ENCODE measurements around the gene HDAC4. TPM values are rescaled to one million over a fixed set of nuclear protein-coding genes. Genes with fewer than 3 reads are reported as not detected.
A peak's percentile ranks its signal among the peaks of the same experiment; 100 is the strongest.

The HDAC4 gene
- total and polyA plus RNA-seq, 2 of the 4 experiments (the other 2 are of a cell fraction): 4.1 to 7.2 TPM

- BruUV-seq (replicated peaks): no TSS peak
- no peak overlapping the region for H3K56ac ChIP-seq (ENCODE audit: extremely low read depth, insufficient read depth, low read length)
- H2AK5ac ChIP-seq (ENCODE audit: low read depth, low read length): no peak overlapping the region
- H2BK15ac ChIP-seq (ENCODE audit: low read depth, low read length): no peak overlapping the region
- peak overlapping the region; percentile 73 for H2AFZ ChIP-seq (replicated peaks; ENCODE audit: low read length, poor library complexity)
- H4K5ac ChIP-seq (ENCODE audit: low read depth, low read length): no peak overlapping the region
- H2BK20ac ChIP-seq (ENCODE audit: low read depth, low read length): no peak overlapping the region
- dilution Hi-C loops (cut with HindIII; ENCODE audit: low sequenced_read_pairs, unreplicated experiment) (no loop called here), in situ Hi-C loops (cut with MboI; ENCODE audit: low sequenced_read_pairs) (no loop called here), intact Hi-C loops (cut with micrococcal nuclease) (no loop called here)
- H3K79me1 ChIP-seq (ENCODE audit: low read depth in 1 of 2, low read length in 2 of 2): no peaks in the 10 kb centered on the region
- DNase-seq (peak; percentile 31), ATAC-seq (ENCODE audit: low read depth) (peak; percentile 52)
- 0 out of 2 replicates have a peak, but pooled peaks cover 6% of the 10 kb centered on the region for H3K9me1 ChIP-seq (ENCODE audit: insufficient read depth, low read length)
- H3K36me3 ChIP-seq (ENCODE audit: control insufficient read depth, insufficient read depth, low read length): peaks cover 45% of the 10 kb centered on the region
- WGBS, 2 experiments (ENCODE audit: extremely low coverage in 2 of 2, insufficient read length in 1 of 2): no CpG with 5 or more reads among the region's 12 CpGs
- H4K8ac ChIP-seq (ENCODE audit: low read depth in 2 of 2, low read length in 2 of 2): no peak overlapping the region
- H3K23ac ChIP-seq (ENCODE audit: low read depth, low read length): no peak overlapping the region
- no peaks in the 10 kb centered on the region for H4K20me1 ChIP-seq (ENCODE audit: insufficient read depth, low read length)
- H3K18ac ChIP-seq (ENCODE audit: low read depth, low read length): no peak overlapping the region
- TF ChIP-seq, protein P1, sequence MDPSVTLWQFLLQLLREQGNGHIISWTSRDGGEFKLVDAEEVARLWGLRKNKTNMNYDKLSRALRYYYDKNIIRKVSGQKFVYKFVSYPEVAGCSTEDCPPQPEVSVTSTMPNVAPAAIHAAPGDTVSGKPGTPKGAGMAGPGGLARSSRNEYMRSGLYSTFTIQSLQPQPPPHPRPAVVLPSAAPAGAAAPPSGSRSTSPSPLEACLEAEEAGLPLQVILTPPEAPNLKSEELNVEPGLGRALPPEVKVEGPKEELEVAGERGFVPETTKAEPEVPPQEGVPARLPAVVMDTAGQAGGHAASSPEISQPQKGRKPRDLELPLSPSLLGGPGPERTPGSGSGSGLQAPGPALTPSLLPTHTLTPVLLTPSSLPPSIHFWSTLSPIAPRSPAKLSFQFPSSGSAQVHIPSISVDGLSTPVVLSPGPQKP (IDR thresholded peaks at IDR 0.05; ENCODE audit: borderline replicate concordance, low read depth, low read length): no peak
- TF ChIP-seq CEBPB (IDR thresholded peaks at IDR 0.05; ENCODE audit: low read depth, low read length) (no peak), POLR2A (IDR thresholded peaks at IDR 0.05; ENCODE audit: low read depth, low read length) (no peak), NFE2L2 (IDR thresholded peaks at IDR 0.05; ENCODE audit: low read depth, low read length) (no peak), RFX5 (IDR thresholded peaks at IDR 0.05; ENCODE audit: low read depth, low read length) (no peak), SMC3 (IDR thresholded peaks at IDR 0.05; ENCODE audit: low read depth, low read length) (no peak), USF2 (IDR thresholded peaks at IDR 0.05; ENCODE audit: low read depth, low read length) (no peak), MAFK (IDR thresholded peaks at IDR 0.05; ENCODE audit: low read depth, low read length) (no peak), RAD21 (IDR thresholded peaks at IDR 0.05; ENCODE audit: low read length) (no peak), MAZ (IDR thresholded peaks at IDR 0.05; ENCODE audit: borderline replicate concordance, low read depth, low read length) (no peak), BHLHE40 (IDR thresholded peaks at IDR 0.05; ENCODE audit: low read depth, low read length) (no peak), CHD1 (IDR thresholded peaks at IDR 0.05; ENCODE audit: low read depth, low read length) (no peak), FOS (IDR thresholded peaks at IDR 0.05; ENCODE audit: low read depth, low read length) (no peak)
- TF ChIP-seq, protein P2, sequence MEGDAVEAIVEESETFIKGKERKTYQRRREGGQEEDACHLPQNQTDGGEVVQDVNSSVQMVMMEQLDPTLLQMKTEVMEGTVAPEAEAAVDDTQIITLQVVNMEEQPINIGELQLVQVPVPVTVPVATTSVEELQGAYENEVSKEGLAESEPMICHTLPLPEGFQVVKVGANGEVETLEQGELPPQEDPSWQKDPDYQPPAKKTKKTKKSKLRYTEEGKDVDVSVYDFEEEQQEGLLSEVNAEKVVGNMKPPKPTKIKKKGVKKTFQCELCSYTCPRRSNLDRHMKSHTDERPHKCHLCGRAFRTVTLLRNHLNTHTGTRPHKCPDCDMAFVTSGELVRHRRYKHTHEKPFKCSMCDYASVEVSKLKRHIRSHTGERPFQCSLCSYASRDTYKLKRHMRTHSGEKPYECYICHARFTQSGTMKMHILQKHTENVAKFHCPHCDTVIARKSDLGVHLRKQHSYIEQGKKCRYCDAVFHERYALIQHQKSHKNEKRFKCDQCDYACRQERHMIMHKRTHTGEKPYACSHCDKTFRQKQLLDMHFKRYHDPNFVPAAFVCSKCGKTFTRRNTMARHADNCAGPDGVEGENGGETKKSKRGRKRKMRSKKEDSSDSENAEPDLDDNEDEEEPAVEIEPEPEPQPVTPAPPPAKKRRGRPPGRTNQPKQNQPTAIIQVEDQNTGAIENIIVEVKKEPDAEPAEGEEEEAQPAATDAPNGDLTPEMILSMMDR (conservative IDR thresholded peaks at IDR 0.05; ENCODE audit: low read depth, low read length): no peak
- ChIA-PET POLR2A (ENCODE audit: unreplicated experiment) (no interaction called here), CTCF (no interaction called here)
- H2BK5ac ChIP-seq (ENCODE audit: low read depth, low read length, poor library complexity, severe bottlenecking): no peak overlapping the region
- no peak overlapping the region for H3K14ac ChIP-seq (replicated peaks; ENCODE audit: low read depth, low read length)
- H4K91ac ChIP-seq (ENCODE audit: insufficient read depth, low read depth, low read length): no peak overlapping the region
- H3K27me3 ChIP-seq (ENCODE audit: control insufficient read depth, insufficient read depth, low read length): no peaks in the 10 kb centered on the region
- no peak overlapping the region for H3K27ac ChIP-seq (ENCODE audit: insufficient read depth, low read length)
- H3K4me3 ChIP-seq (ENCODE audit: insufficient read depth, low read depth, low read length): no peak overlapping the region
- no peak overlapping the region for H2BK120ac ChIP-seq (ENCODE audit: low read depth, low read length)
- H3K9ac ChIP-seq (ENCODE audit: low read depth, low read length): no peak overlapping the region
- no peak overlapping the region for H3K4ac ChIP-seq (ENCODE audit: low read depth, low read length)
- H3K4me2 ChIP-seq (ENCODE audit: low read depth, low read length): no peak overlapping the region
- H2AK9ac ChIP-seq (replicated peaks; ENCODE audit: low read depth, low read length, poor library complexity): peak overlapping the region; percentile 75
- peaks cover 7% of the 10 kb centered on the region; the same call in 1 of the 2 replicates for H3K4me1 ChIP-seq (ENCODE audit: control insufficient read depth, insufficient read depth, low read length)
- H3K9me3 ChIP-seq (ENCODE audit: control insufficient read depth, insufficient read depth, low read length): no peaks in the 10 kb centered on the region
Measured at GRCh38 chr2:239113171-239113570, 287.6 kb downstream of the HDAC4 start.

Data from IMR-90 (cell line).